Caki2 (cell line): ENCODE data around the gene BMPER. TPM values are rescaled to one million over a fixed set of nuclear protein-coding genes. Genes with fewer than 3 reads are reported as not detected.

ENCODE experiments used
- DNase-seq: peaks from one replicate; pipeline ENCODE4 v3.0.0-alpha.2; 2015; ENCODE audit warnings: low read depth
- in situ Hi-C: cut with HindIII; loops from 2 replicates; pipeline ENCODE4 v1.10.0; 2016; ENCODE audit warnings: low sequenced_read_pairs, low pct_unique_long_range_greater_than_20kb, mixed read lengths
- total RNA-seq: library from RNA; depleted of rRNA; stranded (reverse); fragments of >200 nt; shearing (Covaris generic); gene quantifications from 2 replicates; pipeline ENCODE4 v1.2.3, GENCODE V29; 2014; ENCODE audit warnings: low replicate concordance

The BMPER gene
- total RNA-seq, 1 experiment from 2014 or later: not detected

GRCh38 chr7:34062826-34063225 is 157.5 kb downstream of the BMPER start:
- no peak for DNase-seq
- in situ Hi-C loops: no loop called here

- no peak for DNase-seq
Observed at GRCh38 chr7:34064519-34065158, 159.3 kb downstream of the BMPER start.

GRCh38 chr7:34066411-34066810 is 161.1 kb downstream of the BMPER start:
- DNase-seq: no peak
- in situ Hi-C loops: no loop called here

More at GRCh38 chr7:34064519-34065158, 159.3 kb downstream of the BMPER start:
- in situ Hi-C loops: no loop called here

- in situ Hi-C loops: no loop called here
- no peak for DNase-seq
Observed at GRCh38 chr7:34067005-34067778, 161.9 kb downstream of the BMPER start.

- DNase-seq: no peak
Observed at GRCh38 chr7:34069676-34070075, 164.3 kb downstream of the BMPER start.

GRCh38 chr7:34070511-34071323 is 165.4 kb downstream of the BMPER start:
- in situ Hi-C loops: no loop called here
- DNase-seq: no peak

More at GRCh38 chr7:34069676-34070075, 164.3 kb downstream of the BMPER start:
- in situ Hi-C loops: no loop called here

- DNase-seq: no peak
- in situ Hi-C loops: no loop called here
Observed at GRCh38 chr7:34073676-34074075, 168.3 kb downstream of the BMPER start.

- no peak for DNase-seq
- in situ Hi-C loops: no loop called here
Observed at GRCh38 chr7:34074421-34074820, 169.1 kb downstream of the BMPER start.

- no peak for DNase-seq
Observed at GRCh38 chr7:34075523-34076370, 170.4 kb downstream of the BMPER start.

GRCh38 chr7:34077168-34077567 is 171.8 kb downstream of the BMPER start:
- in situ Hi-C loops: no loop called here
- no peak for DNase-seq

More at GRCh38 chr7:34075523-34076370, 170.4 kb downstream of the BMPER start:
- in situ Hi-C loops: no loop called here

- no peak for DNase-seq
- in situ Hi-C loops: no loop called here
Observed at GRCh38 chr7:34078864-34079263, 173.5 kb downstream of the BMPER start.

GRCh38 chr7:34080513-34080912 is 175.2 kb downstream of the BMPER start:
- DNase-seq: no peak
- in situ Hi-C loops: no loop called here

- no peak for DNase-seq
- in situ Hi-C loops: no loop called here
Observed at GRCh38 chr7:34081935-34082334, 176.6 kb downstream of the BMPER start.

- in situ Hi-C loops: no loop called here
Observed at GRCh38 chr7:34083440-34083839, 178.1 kb downstream of the BMPER start.

GRCh38 chr7:34084651-34085050 is 179.3 kb downstream of the BMPER start:
- in situ Hi-C loops: no loop called here
- DNase-seq: no peak

More at GRCh38 chr7:34083440-34083839, 178.1 kb downstream of the BMPER start:
- DNase-seq: no peak

- in situ Hi-C loops: no loop called here
- DNase-seq: no peak
Observed at GRCh38 chr7:34086064-34086463, 180.7 kb downstream of the BMPER start.

GRCh38 chr7:34086981-34087380 is 181.6 kb downstream of the BMPER start:
- DNase-seq: no peak
- in situ Hi-C loops: no loop called here
